Neutrophil (primary cell): ENCODE measurements around the gene TTC33.

Experiments used
- H3K27ac ChIP-seq: fragments of 200-600 bp; sonication (generic); 2 replicates; pipeline ENCODE4 v1.5.1; 2016; ENCODE audit warnings: mild to moderate bottlenecking, moderate library complexity
- H3K27me3 ChIP-seq: fragments of 200-600 bp; sonication (generic); 2 replicates; pipeline ENCODE4 v1.6.0; 2016; ENCODE audit warnings: mild to moderate bottlenecking
- H3K36me3 ChIP-seq: fragments of 200-600 bp; sonication (generic); 2 replicates; pipeline ENCODE4 v1.5.1; 2017
- H3K4me1 ChIP-seq, 2 experiments: fragments of 200-600 bp in 1 of 2; sonication (generic) in 1 of 2; 1 replicate in 1 of 2; 2 replicates in 1 of 2; pipeline versions ENCODE4 v1.5.1 to v1.6.1; 2013 to 2016; ENCODE audit warnings: low read depth in 1 of 2, low read length in 1 of 2, mild to moderate bottlenecking in 1 of 2, moderate library complexity in 1 of 2; ENCODE audit not compliant: control insufficient read depth in 1 of 2, insufficient read depth in 1 of 2
- H3K4me3 ChIP-seq, 2 experiments: fragments of 200-600 bp in 1 of 2; sonication (generic) in 1 of 2; 1 replicate in 1 of 2; 2 replicates in 1 of 2; pipeline ENCODE4 v1.5.1; 2013 to 2016; ENCODE audit warnings: low read depth in 1 of 2, low read length in 1 of 2, mild to moderate bottlenecking in 1 of 2, moderate library complexity in 1 of 2
- H3K9me3 ChIP-seq: fragments of 200-600 bp; sonication (generic); 2 replicates; pipeline ENCODE4 v1.5.1; 2016
- TF ChIP-seq, protein P1 (sequence below): fragments of 200-600 bp; sonication (generic); IDR thresholded peaks from 2 replicates; pipeline ENCODE4 v1.5.1; 2016; ENCODE audit warnings: antibody characterized with exemption

The TTC33 gene

GRCh38 chr5:40547994-40548575 is 207.7 kb downstream of the TTC33 start:
- Histone ChIP-seq H3K27me3 (no peaks in the 10 kb centered on the region), H3K9me3 (no peaks in the 10 kb centered on the region), H3K4me3 (no peak overlapping the region), H3K27ac (no peak overlapping the region), H3K36me3 (no peaks in the 10 kb centered on the region), H3K4me1 (no peaks in the 10 kb centered on the region)
- TF ChIP-seq, protein P1, sequence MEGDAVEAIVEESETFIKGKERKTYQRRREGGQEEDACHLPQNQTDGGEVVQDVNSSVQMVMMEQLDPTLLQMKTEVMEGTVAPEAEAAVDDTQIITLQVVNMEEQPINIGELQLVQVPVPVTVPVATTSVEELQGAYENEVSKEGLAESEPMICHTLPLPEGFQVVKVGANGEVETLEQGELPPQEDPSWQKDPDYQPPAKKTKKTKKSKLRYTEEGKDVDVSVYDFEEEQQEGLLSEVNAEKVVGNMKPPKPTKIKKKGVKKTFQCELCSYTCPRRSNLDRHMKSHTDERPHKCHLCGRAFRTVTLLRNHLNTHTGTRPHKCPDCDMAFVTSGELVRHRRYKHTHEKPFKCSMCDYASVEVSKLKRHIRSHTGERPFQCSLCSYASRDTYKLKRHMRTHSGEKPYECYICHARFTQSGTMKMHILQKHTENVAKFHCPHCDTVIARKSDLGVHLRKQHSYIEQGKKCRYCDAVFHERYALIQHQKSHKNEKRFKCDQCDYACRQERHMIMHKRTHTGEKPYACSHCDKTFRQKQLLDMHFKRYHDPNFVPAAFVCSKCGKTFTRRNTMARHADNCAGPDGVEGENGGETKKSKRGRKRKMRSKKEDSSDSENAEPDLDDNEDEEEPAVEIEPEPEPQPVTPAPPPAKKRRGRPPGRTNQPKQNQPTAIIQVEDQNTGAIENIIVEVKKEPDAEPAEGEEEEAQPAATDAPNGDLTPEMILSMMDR = no peak

DNA sequence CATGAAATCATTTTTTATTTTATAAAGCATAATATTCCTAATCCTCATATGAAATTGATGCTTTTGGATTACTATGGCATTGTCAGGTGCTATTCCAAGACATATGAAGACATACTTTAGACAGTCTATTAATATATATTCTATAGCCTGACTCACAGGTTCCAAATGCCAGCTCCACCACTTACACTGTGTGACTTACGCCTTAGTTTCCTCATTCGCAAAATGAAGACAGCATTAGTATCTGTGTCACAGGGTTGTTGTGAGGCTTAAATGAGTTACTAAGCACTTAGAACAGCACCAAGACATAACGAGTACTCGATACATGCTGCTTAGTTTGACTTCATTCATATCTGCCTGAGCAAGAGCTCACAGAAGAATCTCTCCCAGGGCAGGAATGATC is 208.2 kb downstream of the TTC33 start:
- TF ChIP-seq, protein P1 = no peak
- no peaks in the 10 kb centered on the region for H3K4me1 ChIP-seq
- no peaks in the 10 kb centered on the region for H3K9me3 ChIP-seq
- H3K4me3 ChIP-seq = no peak overlapping the region
- no peaks in the 10 kb centered on the region for H3K27me3 ChIP-seq
- H3K27ac ChIP-seq = no peak overlapping the region
- no peaks in the 10 kb centered on the region for H3K36me3 ChIP-seq

DNA sequence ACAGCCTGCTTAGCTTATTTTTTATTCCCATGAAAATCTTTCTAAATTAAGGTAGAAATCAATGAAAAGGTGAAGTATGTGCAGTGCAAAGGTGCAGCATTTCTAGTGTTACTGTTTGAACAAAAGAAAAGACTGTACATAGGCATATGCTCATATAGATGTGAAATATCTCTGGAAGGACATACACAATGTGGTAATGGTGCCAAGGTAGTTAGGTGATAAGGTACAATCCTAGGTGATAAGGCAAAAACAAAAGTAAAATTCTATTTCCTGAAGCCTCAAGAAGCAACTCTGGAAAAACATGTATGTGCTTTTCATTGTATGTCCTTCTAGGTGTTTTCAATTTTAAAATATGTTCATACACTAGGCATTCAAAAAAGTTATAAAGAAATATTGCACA is 215.5 kb downstream of the TTC33 start:
- no peaks in the 10 kb centered on the region for H3K4me1 ChIP-seq
- H3K4me3 ChIP-seq = no peak overlapping the region
- no peaks in the 10 kb centered on the region for H3K9me3 ChIP-seq
- H3K36me3 ChIP-seq = no peaks in the 10 kb centered on the region
- no peak overlapping the region for H3K27ac ChIP-seq
- TF ChIP-seq, protein P1 = no peak
- H3K27me3 ChIP-seq = no peaks in the 10 kb centered on the region

DNA sequence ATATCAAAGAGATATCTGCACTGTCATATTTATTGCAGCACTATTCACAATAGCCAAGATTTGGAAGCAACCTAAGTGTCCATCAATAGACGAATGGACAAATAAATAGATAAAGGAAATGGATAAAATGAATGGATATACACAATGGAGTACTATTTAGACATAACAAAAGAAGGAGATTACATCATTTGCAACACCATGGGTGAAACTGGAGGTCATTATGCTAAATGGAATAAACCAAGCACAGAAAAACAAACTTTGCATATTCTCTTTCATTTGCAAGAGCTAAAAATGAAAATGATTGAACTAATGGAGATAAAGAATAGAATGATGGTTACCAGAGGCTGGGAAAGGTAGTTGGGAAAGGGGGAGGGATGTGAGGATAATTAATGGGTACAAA is 231.1 kb downstream of the TTC33 start:
- Histone ChIP-seq H3K4me1 (peaks cover 38 to 45% of the 10 kb centered on the region in 2 experiments), H3K36me3 (no peaks in the 10 kb centered on the region), H3K27ac (no peak overlapping the region), H3K4me3 (no peak overlapping the region), H3K27me3 (no peaks in the 10 kb centered on the region), H3K9me3 (no peaks in the 10 kb centered on the region)
- TF ChIP-seq, protein P1 = no peak

DNA sequence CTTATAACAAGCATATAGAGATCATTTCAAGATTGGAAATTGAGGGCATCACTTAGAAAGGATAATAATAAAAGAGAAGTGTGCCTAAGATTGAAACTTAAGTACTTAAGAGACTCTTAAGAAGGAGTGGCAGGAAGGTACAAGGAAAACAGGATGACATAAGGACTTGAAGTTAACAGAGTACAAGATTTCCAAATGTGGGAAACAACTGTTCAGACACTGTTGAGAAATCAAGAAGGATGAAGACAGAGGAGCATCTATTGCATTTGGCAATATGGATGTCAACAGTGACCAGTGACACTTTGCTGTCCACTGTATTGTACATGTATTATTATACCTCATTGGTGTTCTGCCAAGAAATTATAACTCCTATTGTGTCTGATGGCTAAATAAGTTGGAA is 233.8 kb downstream of the TTC33 start:
- H3K27ac ChIP-seq = peak overlapping the region; percentile 68
- H3K9me3 ChIP-seq = no peaks in the 10 kb centered on the region
- H3K27me3 ChIP-seq = no peaks in the 10 kb centered on the region
- peaks cover 15 to 21% of the 10 kb centered on the region in 2 experiments for H3K4me1 ChIP-seq
- H3K36me3 ChIP-seq = no peaks in the 10 kb centered on the region
- H3K4me3 ChIP-seq = no peak overlapping the region
- TF ChIP-seq, protein P1 = no peak
